Effector memory CD8-positive, alpha-beta T cell (primary cell): ENCODE measurements around the gene ZC3HAV1.
"Not testable (repeated sequence)": the region's sequence is repeated elsewhere in the genome, so short reads cannot be mapped to it uniquely, and the experiment has no call there.

Experiments
- ATAC-seq: fragments of 150-1000 bp; cut with Tn5 transposase; replicated peaks from 2 replicates; pipeline ENCODE4 v1.10.0; 2021; ENCODE audit warnings: mild to moderate bottlenecking, moderate library complexity
- DNase-seq, 3 experiments: peaks; one replicate each; pipeline ENCODE4 v3.0.0; 2021
- H3K27ac Mint-ChIP-seq, 2 donors: one replicate each; pipeline ENCODE4 v1.8.0; 2022; ENCODE audit warnings: mild to moderate bottlenecking in 2 of 2, mixed read lengths in 2 of 2, moderate library complexity in 2 of 2
- H3K27me3 Mint-ChIP-seq, 2 donors: one replicate each; pipeline ENCODE4 v1.8.0; 2022; ENCODE audit warnings: mixed read lengths in 2 of 2
- H3K36me3 Mint-ChIP-seq: one replicate; pipeline ENCODE4 v1.8.0; 2022; ENCODE audit warnings: mild to moderate bottlenecking, moderate library complexity, mixed read lengths; ENCODE audit not compliant: insufficient read depth
- H3K4me1 Mint-ChIP-seq, 2 donors: one replicate each; pipeline ENCODE4 v1.8.0; 2022; ENCODE audit warnings: low read depth in 2 of 2, mixed read lengths in 2 of 2
- H3K4me3 Mint-ChIP-seq, 2 donors: one replicate each; pipeline ENCODE4 v1.8.0; 2022; ENCODE audit warnings: mild to moderate bottlenecking in 2 of 2, mixed read lengths in 2 of 2, moderate library complexity in 2 of 2
- H3K9me3 Mint-ChIP-seq, 2 donors: one replicate each; pipeline ENCODE4 v1.8.0; 2022; ENCODE audit warnings: mixed read lengths in 2 of 2

ZC3HAV1 gene

DNA sequence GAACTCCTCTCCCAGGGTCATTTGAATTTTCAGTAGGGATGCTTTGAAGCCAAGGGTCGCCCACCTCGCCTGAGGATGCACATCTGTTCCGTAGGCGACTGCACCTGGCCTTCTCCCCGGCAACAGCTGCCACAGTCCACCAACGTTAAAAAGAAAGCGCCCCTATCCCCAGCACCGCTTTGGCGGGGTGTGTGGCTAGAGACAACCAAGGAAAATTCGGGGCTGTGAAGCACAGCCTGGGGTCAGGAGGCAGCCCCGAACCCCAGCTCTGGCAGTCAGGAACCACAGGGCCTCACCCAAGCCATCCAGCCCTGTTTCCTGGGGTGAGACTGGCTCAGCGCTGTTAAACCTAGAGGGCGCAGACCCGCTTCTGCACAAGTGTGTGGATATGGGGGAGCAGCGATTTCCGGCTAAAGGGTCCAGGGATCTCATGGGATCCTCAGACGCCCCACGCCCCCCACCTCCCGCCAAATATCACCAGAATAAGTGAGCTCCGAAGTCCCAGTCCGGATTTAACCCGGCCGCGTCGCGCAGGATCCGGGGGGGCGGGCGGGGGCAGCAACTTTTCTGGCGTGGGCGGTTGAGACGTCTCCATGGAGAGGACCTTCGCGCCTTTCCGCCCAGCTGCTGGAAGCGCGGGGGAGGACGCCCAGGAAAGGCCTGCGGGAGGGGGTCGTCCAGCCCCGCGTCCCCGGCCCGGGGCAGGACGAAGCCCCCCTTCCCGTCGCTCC lies 74.5 kb downstream of the ZC3HAV1 start:
- peaks cover 7% of the 10 kb centered on the region for H3K36me3 Mint-ChIP-seq
- DNase-seq (peak in 1 of 3 experiments; percentile 14), ATAC-seq (peak; percentile 45)
- H3K9me3 Mint-ChIP-seq, result no peaks in the 10 kb centered on the region
- H3K27me3 Mint-ChIP-seq, result no peaks in the 10 kb centered on the region
- H3K4me3 Mint-ChIP-seq, result peak overlapping the region; percentile 77 to 78
- peaks cover 5 to 15% of the 10 kb centered on the region in 2 donors for H3K4me1 Mint-ChIP-seq
- H3K27ac Mint-ChIP-seq, result no peak overlapping the region

DNA sequence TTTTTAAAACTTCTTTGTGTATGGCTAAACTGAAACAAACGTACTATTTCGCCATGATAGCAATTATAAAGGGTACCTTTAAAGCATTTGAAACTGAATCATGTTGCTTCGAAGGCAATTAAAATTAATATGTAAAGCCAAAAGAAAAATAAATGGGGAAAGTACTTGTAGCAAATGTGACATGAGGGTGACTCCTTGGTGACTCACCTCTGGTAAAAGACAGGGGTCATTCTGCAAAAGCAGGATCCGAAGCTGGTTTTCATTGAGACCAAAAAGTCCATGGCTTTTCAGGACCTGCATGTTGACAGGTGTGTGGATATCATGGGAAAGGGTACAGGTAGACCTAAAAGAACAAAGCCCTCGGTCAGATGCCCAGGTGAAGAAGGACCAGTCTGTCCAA lies 75.2 kb downstream of the ZC3HAV1 start:
- peaks cover 7% of the 10 kb centered on the region for H3K36me3 Mint-ChIP-seq
- ATAC-seq (no peak), DNase-seq (no peak)
- H3K4me1 Mint-ChIP-seq, result peaks cover 0 to 15% of the 10 kb centered on the region in 2 donors
- peak overlapping the region; percentile 77 to 78 for H3K4me3 Mint-ChIP-seq
- no peak overlapping the region for H3K27ac Mint-ChIP-seq
- no peaks in the 10 kb centered on the region for H3K27me3 Mint-ChIP-seq
- H3K9me3 Mint-ChIP-seq, result no peaks in the 10 kb centered on the region

DNA sequence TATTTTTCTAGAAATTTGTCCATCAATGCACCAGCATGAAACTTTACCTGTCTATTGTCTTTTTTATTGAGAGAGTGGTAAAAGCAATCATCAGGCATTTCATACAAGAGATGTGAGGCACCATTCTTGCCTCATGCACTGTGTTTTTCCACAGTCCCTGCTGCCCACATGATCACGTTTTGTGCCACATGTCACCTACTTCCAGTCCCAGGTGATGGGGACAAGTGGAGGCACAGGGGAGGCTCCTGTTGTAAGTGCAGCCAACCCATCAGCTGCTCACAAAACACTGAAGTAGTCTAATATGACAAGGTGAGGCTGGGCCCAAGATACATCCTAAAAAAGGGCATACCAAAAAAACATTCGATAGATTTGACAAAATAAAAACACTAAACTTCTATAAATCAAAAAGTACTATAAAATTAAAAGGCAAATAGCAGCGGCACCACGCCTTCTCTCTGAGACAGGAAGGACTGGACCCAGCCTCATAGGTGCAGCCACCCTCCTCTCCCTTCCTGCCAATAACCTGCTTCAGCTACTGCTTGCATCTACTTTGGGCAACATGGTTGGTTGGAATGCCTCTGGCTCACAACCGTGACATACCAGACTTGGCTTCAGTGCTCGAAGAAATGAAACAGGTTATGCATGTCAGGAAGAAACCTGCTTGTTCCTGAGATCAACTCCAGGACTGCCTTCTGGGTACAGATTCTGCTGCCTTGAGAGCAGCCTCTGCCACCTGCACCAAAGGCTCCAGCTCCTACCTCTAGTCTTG lies 76.0 kb downstream of the ZC3HAV1 start:
- no peak overlapping the region for H3K4me3 Mint-ChIP-seq
- no peaks in the 10 kb centered on the region for H3K9me3 Mint-ChIP-seq
- DNase-seq (no peak), ATAC-seq (no peak)
- H3K27ac Mint-ChIP-seq, result no peak overlapping the region
- no peaks in the 10 kb centered on the region for H3K27me3 Mint-ChIP-seq
- H3K36me3 Mint-ChIP-seq, result peaks cover 7% of the 10 kb centered on the region
- H3K4me1 Mint-ChIP-seq, result peaks cover 0 to 15% of the 10 kb centered on the region in 2 donors

DNA sequence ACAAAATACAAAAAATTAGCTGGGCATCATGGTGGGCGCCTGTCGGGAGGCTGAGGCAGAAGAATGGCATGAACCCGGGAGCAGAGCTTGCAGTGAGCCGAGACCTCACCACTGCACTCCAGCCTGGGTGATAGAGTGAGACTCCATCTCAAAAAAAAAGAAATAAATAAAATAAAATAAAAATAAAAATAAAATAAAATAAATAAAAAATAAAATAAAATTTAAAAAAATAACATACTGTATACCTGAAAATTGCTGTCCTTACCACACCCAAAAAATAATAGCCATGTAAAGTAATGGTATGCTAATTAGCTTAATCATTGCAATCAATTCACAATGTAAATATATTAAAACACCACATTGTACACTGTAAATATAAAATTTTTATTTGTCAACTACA lies 77.0 kb downstream of the ZC3HAV1 start:
- DNase-seq (no peak), ATAC-seq (no peak)
- Mint-ChIP-seq H3K27me3 (no peaks in the 10 kb centered on the region), H3K27ac (peak overlapping the region in 1 of 2 donors; percentile 53), H3K36me3 (peaks cover 7% of the 10 kb centered on the region), H3K4me1 (peaks cover 0 to 12% of the 10 kb centered on the region in 2 donors), H3K9me3 (no peaks in the 10 kb centered on the region), H3K4me3 (no peak overlapping the region)

DNA sequence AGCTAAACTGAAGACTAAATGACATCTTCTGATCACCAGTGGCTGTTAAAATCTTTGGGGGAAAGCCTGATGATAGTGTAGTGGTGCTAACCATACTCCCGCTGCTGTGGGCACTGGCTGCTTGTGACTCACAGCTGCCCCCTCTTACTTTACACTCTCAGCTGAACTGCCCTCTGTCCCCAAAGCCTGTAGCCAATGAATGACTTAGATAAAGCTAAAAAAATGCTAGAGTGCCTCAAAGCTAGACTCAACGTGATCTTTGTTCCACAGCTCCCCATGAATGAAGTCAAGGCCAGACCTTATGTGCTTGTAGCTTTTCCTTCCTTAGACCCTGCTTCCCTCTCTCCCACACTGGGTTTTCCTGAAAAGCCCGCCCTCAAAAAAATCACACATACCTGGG lies 80.2 kb downstream of the ZC3HAV1 start:
- no peak overlapping the region for H3K4me3 Mint-ChIP-seq
- ATAC-seq, result no peak
- H3K36me3 Mint-ChIP-seq, result peaks cover 9% of the 10 kb centered on the region

DNA sequence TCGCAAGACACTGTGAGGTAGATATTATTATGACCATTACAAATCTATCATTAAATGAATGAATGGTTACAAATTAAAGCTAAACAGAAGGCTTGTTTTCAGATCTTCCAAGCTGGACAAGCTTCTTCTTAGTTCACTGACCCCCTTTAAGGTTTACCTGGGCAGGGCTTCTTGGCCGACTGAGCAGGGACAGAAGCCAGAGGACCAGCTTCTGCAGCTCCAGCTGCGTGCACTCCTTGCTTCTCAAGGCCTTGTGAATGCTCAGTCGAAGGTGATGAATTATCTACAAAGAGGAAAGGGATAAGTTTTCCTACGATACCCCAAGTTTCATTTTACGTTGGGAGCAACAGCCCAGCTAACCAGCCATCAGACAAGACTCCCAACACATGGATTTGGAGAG lies 83.0 kb downstream of the ZC3HAV1 start:
- ATAC-seq (no peak), DNase-seq (no peak)
- Mint-ChIP-seq H3K9me3 (no peaks in the 10 kb centered on the region), H3K27me3 (no peaks in the 10 kb centered on the region), H3K4me3 (no peak overlapping the region), H3K36me3 (peaks cover 5% of the 10 kb centered on the region), H3K27ac (peak overlapping the region in 1 of 2 donors; percentile 12), H3K4me1 (no peaks in the 10 kb centered on the region)

More for the DNA sequence above, 80.2 kb downstream of the ZC3HAV1 start:
- Mint-ChIP-seq H3K9me3 (no peaks in the 10 kb centered on the region), H3K27me3 (no peaks in the 10 kb centered on the region), H3K4me1 (peaks cover 0 to 7% of the 10 kb centered on the region in 2 donors), H3K27ac (peak overlapping the region; percentile 6 to 64)
- DNase-seq, result no peak

DNA sequence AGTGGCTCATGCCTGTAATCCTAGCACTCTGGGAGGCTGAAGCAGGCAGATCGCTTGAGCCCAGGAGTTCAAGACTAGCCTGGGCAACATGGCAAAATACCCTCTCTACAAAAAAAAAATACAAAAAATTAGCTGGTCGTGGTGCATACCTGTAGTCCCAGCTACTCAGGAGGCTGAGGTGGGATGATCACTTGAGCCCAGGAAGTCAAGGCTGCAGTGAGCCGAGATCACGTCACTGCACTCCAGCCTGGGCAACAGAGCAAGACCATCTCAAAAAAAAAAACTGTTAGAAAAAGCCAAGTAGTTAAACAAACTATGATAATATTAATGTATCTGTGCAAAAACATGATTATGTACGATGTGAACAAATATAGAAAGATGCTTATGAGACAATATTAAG lies 83.7 kb downstream of the ZC3HAV1 start:
- H3K4me1 Mint-ChIP-seq, ATAC-seq, H3K36me3 Mint-ChIP-seq, H3K4me3 Mint-ChIP-seq, H3K27ac Mint-ChIP-seq, H3K9me3 Mint-ChIP-seq, DNase-seq, H3K27me3 Mint-ChIP-seq: not testable (repeated sequence)

DNA sequence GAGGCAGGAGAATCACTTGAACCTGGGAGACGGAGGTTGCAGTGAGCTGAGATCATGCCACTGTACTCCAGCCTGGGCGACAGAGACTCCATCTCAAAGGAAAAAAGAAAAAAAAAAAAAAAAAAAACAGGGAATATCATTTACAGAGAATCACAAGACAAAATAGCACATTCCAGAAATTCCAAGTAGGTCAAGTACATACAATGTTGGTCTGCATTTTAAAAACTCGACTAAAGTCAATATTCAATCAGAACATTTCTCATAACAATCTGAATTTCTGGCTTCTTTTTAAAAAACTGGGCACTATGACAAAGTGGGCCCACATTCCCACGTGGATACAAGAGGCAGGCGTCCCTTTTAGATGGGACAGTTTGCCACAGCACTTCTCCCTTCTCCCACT lies 86.4 kb downstream of the ZC3HAV1 start:
- Mint-ChIP-seq H3K4me1 (peaks cover 0 to under 1% of the 10 kb centered on the region in 2 donors), H3K36me3 (peaks cover 9% of the 10 kb centered on the region), H3K4me3 (no peak overlapping the region), H3K27ac (no peak overlapping the region), H3K27me3 (no peaks in the 10 kb centered on the region), H3K9me3 (no peaks in the 10 kb centered on the region)
- DNase-seq (no peak), ATAC-seq (no peak)

DNA sequence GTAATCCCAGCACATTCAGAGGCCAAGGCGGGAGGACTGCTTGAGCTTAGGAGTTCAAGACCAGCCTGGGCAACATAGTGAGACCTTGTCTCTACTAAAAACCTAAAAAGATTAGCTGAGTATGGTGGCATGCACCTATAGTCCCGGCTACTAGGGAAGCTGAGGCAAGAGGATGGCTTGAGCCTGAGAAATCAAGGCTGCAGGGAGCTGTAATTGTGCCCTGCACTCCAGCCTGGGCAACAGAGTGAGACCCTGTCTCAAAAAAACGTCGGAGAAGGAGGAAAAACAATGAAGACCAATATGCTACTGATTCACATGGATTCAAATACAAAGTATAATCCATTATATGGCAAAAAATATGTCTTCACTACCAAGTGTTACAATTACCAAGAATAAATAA lies 87.2 kb downstream of the ZC3HAV1 start:
- Mint-ChIP-seq H3K4me1 (peaks cover 1 to 2% of the 10 kb centered on the region in 2 donors), H3K9me3 (no peaks in the 10 kb centered on the region), H3K27ac (no peak overlapping the region), H3K4me3 (no peak overlapping the region), H3K36me3 (peaks cover 9% of the 10 kb centered on the region), H3K27me3 (no peaks in the 10 kb centered on the region)
- ATAC-seq (no peak), DNase-seq (no peak)

DNA sequence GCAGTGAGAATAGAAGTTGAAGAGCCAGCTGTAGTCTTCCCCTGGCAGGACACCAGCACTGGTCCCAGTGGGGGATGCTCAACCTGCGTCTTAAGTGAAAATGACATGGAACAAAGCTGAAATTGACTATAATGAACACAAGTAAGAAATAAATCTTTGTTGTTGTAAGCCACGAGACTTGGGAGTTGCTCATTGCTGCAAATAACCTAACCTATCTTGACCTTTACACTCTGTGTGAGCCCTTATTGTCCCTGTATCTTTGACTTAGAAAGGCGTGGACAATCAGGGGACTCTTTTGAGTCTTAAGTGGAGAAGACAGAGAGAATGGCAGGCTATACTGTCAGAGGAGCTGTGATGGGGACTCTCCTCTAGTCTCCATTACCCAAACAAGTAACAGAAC lies 90.6 kb downstream of the ZC3HAV1 start:
- Mint-ChIP-seq H3K27me3 (peaks cover 10 to 20% of the 10 kb centered on the region in 2 donors), H3K4me1 (peaks cover 1 to 7% of the 10 kb centered on the region in 2 donors), H3K27ac (no peak overlapping the region), H3K9me3 (no peaks in the 10 kb centered on the region), H3K36me3 (peaks cover 8% of the 10 kb centered on the region), H3K4me3 (no peak overlapping the region)
- ATAC-seq (no peak), DNase-seq (no peak)

DNA sequence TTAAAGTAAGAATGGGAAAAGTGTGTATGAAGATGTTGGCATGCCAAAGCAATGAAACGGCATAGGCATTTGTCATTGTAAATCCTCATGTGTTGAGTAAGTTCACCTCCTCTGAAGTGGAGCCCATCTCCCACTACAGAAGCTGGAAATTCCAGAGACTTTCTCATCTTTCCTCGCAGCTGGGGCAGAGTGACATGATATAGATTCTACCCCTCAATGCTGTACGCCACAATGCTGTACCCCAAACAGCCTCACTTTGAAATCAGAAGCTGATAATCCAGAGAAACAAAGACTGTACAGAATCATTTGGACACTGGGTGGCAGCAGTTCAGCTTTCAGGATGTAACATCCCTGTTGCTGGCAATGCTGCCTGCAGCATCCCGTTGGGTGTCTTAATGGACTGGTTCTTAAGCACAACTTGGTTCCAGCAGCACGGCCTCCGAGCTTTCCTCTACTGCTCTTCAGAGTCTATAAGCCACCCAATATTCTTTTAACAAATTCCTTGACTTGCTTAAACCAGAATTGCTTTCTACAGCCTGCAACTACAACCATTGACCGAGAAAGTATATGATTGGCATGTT lies 92.5 kb downstream of the ZC3HAV1 start:
- no peaks in the 10 kb centered on the region for H3K9me3 Mint-ChIP-seq
- H3K4me3 Mint-ChIP-seq, result no peak overlapping the region
- peaks cover 18 to 30% of the 10 kb centered on the region in 2 donors for H3K27me3 Mint-ChIP-seq
- ATAC-seq, result peak; percentile 100
- H3K36me3 Mint-ChIP-seq, result peaks cover 8% of the 10 kb centered on the region
- no peak overlapping the region for H3K27ac Mint-ChIP-seq
- peaks cover 1 to 7% of the 10 kb centered on the region in 2 donors for H3K4me1 Mint-ChIP-seq
- peak; percentile 60 to 67 (median 62) for DNase-seq

DNA sequence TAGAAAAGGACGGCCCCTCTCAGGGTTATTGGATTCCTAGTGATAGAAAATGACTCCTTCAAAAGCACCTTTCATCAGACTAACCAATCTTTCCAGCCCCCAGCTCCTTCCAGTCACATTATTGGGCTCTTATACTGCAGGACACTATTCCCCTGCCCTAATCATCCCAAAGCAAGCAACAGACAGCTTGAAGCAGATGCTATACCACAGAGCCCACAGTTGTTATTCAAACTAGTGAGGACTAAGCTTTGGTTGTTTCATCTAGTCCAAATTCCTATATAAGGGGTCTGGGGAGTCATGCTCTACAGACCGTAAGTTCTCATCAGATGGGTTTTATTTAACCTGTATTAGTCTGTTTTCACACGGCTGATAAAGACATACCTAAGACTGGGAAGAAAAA lies 98.1 kb downstream of the ZC3HAV1 start:
- no peaks in the 10 kb centered on the region for H3K9me3 Mint-ChIP-seq
- peaks cover 25 to 30% of the 10 kb centered on the region in 2 donors for H3K27me3 Mint-ChIP-seq
- no peak overlapping the region for H3K4me3 Mint-ChIP-seq
- H3K27ac Mint-ChIP-seq, result no peak overlapping the region
- ATAC-seq (no peak), DNase-seq (no peak)
- H3K4me1 Mint-ChIP-seq, result no peaks in the 10 kb centered on the region
- peaks cover 3% of the 10 kb centered on the region for H3K36me3 Mint-ChIP-seq

DNA sequence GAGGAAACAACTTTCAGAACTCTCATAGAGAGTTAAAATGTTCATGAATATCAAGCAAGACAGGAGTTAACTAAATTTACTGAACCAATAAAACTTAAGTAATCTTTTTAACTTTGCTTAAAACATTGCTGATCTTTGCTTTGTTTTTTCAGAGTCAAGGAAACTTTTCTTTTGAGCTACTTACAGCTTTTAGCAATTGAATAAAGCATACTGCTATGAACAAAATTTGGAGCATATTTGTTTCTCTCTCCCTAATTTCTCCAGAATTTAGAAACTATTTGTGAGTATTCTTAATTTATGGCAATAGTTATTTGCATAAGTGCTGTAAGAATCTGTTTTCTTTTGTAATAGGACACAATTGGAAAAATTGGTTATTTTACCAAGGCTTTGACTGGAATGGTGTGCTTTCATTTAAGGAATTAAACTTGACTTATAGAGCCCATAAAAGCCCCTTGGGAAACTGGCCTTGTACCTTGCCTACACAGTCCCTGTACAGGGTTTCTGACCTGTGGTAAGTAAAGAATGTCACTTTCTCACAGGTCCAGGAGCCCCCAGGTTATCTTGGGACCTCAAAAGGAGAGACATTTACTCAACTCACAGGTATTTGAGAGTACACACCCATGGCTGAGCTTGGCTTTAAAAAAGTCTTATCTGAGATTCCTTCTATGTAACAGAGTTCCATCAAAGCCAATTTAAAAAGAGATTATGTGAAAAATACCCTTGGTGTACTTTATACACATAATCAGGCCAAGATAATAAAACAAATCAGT lies 105.0 kb downstream of the ZC3HAV1 start:
- ATAC-seq (no peak), DNase-seq (no peak)
- Mint-ChIP-seq H3K36me3 (no peaks in the 10 kb centered on the region), H3K4me1 (no peaks in the 10 kb centered on the region), H3K27ac (no peak overlapping the region), H3K9me3 (no peaks in the 10 kb centered on the region), H3K4me3 (no peak overlapping the region), H3K27me3 (peaks cover 15 to 28% of the 10 kb centered on the region in 2 donors)
